ENCODE data around the gene AP5Z1.

The AP5Z1 gene

GRCh38 chr7:4822677-4823076 is 47.3 kb downstream of the AP5Z1 start:
- no peak for DNase-seq (ENCODE audit: extremely low read depth, insufficient read length)
- H3K4me3 ChIP-seq (replicated peaks; ENCODE audit: low read depth, low read length) = no peak overlapping the region
- TF ChIP-seq CTCF (IDR thresholded peaks at IDR 0.05; ENCODE audit: insufficient read depth, low read length, poor library complexity, severe bottlenecking) = no peak
- H3K27me3 ChIP-seq (replicated peaks; ENCODE audit: control insufficient read depth, insufficient read depth, low read length) = no peaks in the 10 kb centered on the region
- no peaks in the 10 kb centered on the region for H3K36me3 ChIP-seq (ENCODE audit: control insufficient read depth, insufficient read depth, low read length)

GRCh38 chr7:4823441-4824119 is 48.2 kb downstream of the AP5Z1 start:
- no peaks in the 10 kb centered on the region for H3K36me3 ChIP-seq (ENCODE audit: control insufficient read depth, insufficient read depth, low read length)
- no peaks in the 10 kb centered on the region for H3K27me3 ChIP-seq (replicated peaks; ENCODE audit: control insufficient read depth, insufficient read depth, low read length)
- H3K4me3 ChIP-seq (replicated peaks; ENCODE audit: low read depth, low read length) = no peak overlapping the region
- DNase-seq (ENCODE audit: extremely low read depth, insufficient read length) = no peak
- no peak for TF ChIP-seq CTCF (IDR thresholded peaks at IDR 0.05; ENCODE audit: insufficient read depth, low read length, poor library complexity, severe bottlenecking)

GRCh38 chr7:4824120-4824775 is 48.8 kb downstream of the AP5Z1 start:
- Histone ChIP-seq H3K4me3 (replicated peaks; ENCODE audit: low read depth, low read length) (no peak overlapping the region), H3K36me3 (ENCODE audit: control insufficient read depth, insufficient read depth, low read length) (no peaks in the 10 kb centered on the region), H3K27me3 (replicated peaks; ENCODE audit: control insufficient read depth, insufficient read depth, low read length) (no peaks in the 10 kb centered on the region)
- TF ChIP-seq CTCF (IDR thresholded peaks at IDR 0.05; ENCODE audit: insufficient read depth, low read length, poor library complexity, severe bottlenecking) = no peak
- no peak for DNase-seq (ENCODE audit: extremely low read depth, insufficient read length)

GRCh38 chr7:4825081-4825480 is 49.7 kb downstream of the AP5Z1 start:
- no peak for DNase-seq (ENCODE audit: extremely low read depth, insufficient read length)
- Histone ChIP-seq H3K27me3 (replicated peaks; ENCODE audit: control insufficient read depth, insufficient read depth, low read length) (no peaks in the 10 kb centered on the region), H3K4me3 (replicated peaks; ENCODE audit: low read depth, low read length) (no peak overlapping the region), H3K36me3 (ENCODE audit: control insufficient read depth, insufficient read depth, low read length) (no peaks in the 10 kb centered on the region)
- TF ChIP-seq CTCF (IDR thresholded peaks at IDR 0.05; ENCODE audit: insufficient read depth, low read length, poor library complexity, severe bottlenecking) = no peak

GRCh38 chr7:4828720-4829383 is 53.4 kb downstream of the AP5Z1 start:
- no peaks in the 10 kb centered on the region for H3K27me3 ChIP-seq (replicated peaks; ENCODE audit: control insufficient read depth, insufficient read depth, low read length)
- no peak for TF ChIP-seq CTCF (IDR thresholded peaks at IDR 0.05; ENCODE audit: insufficient read depth, low read length, poor library complexity, severe bottlenecking)

More at GRCh38 chr7:4828720-4829383, 53.4 kb downstream of the AP5Z1 start:
- no peak overlapping the region for H3K4me3 ChIP-seq (replicated peaks; ENCODE audit: low read depth, low read length)
- no peaks in the 10 kb centered on the region for H3K36me3 ChIP-seq (ENCODE audit: control insufficient read depth, insufficient read depth, low read length)
- DNase-seq (ENCODE audit: extremely low read depth, insufficient read length) = no peak
